Common myeloid progenitor, CD34-positive (primary cell): ENCODE measurements around the gene ZSCAN4.

Experiments used
- CTCF ChIA-PET: fragments of 350-600 bp; sonication (Branson Sonifier 250); formaldehyde crosslinking; loops from one replicate; lab custom pipeline; 2021; ENCODE audit warnings: antibody characterized with exemption; lab: Charles Lee
- POLR2A ChIA-PET: fragments of 350-600 bp; sonication (Branson Sonifier 250); formaldehyde crosslinking; loops from one replicate; lab custom pipeline; 2021; ENCODE audit warnings: antibody characterized with exemption; lab: Charles Lee
- DNase-seq, 3 donors: peaks; one replicate each; pipeline versions ENCODE4 v3.0.0 to v3.0.0-alpha.2; 2013
- H3K27ac ChIP-seq, 2 experiments: 1 replicate in 1 of 2; 2 replicates in 1 of 2; pipeline ENCODE4 v1.7.0; 2013; ENCODE audit warnings: inconsistent platforms in 2 of 2, low read length in 2 of 2, mild to moderate bottlenecking in 2 of 2, low read depth in 1 of 2, moderate library complexity in 1 of 2; ENCODE audit not compliant: severe bottlenecking in 2 of 2, insufficient read depth in 1 of 2, poor library complexity in 1 of 2
- H3K27me3 ChIP-seq, 5 experiments: replicated peaks in 2 of 5; 1 replicate in 3 of 5; 2 replicates in 2 of 5; pipeline versions ENCODE4 v1.6.1 to v1.7.0; 2013; ENCODE audit warnings: low read length in 4 of 5, mild to moderate bottlenecking in 2 of 5, moderate library complexity in 2 of 5, inconsistent platforms in 1 of 5; ENCODE audit not compliant: insufficient read depth in 5 of 5, control insufficient read depth in 4 of 5
- H3K36me3 ChIP-seq, 4 experiments: 1 replicate in 2 of 4; 2 replicates in 2 of 4; pipeline versions ENCODE4 v1.6.1 to v1.7.0; 2013; ENCODE audit warnings: low read length in 3 of 4, control low read depth in 1 of 4, mild to moderate bottlenecking in 1 of 4; ENCODE audit not compliant: control insufficient read depth in 4 of 4, insufficient read depth in 4 of 4
- H3K4me1 ChIP-seq, 4 experiments: 1 replicate in 3 of 4; 2 replicates in 1 of 4; pipeline versions ENCODE4 v1.6.1 to v1.7.1; 2013; ENCODE audit warnings: low read length in 3 of 4, mild to moderate bottlenecking in 3 of 4, control low read depth in 1 of 4, inconsistent platforms in 1 of 4, moderate library complexity in 1 of 4; ENCODE audit not compliant: control insufficient read depth in 4 of 4, insufficient read depth in 4 of 4; ENCODE audit errors: control extremely low read depth in 1 of 4
- H3K4me3 ChIP-seq, 7 experiments: 1 replicate in 4 of 7; 2 replicates in 3 of 7; pipeline versions ENCODE4 v1.5.1 to v1.7.0; 2013; ENCODE audit warnings: mild to moderate bottlenecking in 7 of 7, low read length in 6 of 7, moderate library complexity in 6 of 7, inconsistent platforms in 2 of 7, low read depth in 2 of 7, control low read depth in 1 of 7; ENCODE audit not compliant: insufficient read depth in 4 of 7, control insufficient read depth in 1 of 7; ENCODE audit errors: extremely low read depth in 1 of 7
- H3K9me3 ChIP-seq, 5 experiments: 1 replicate in 4 of 5; 2 replicates in 1 of 5; pipeline versions ENCODE4 v1.6.1 to v1.7.1; 2013; ENCODE audit warnings: low read length in 4 of 5, mild to moderate bottlenecking in 2 of 5, inconsistent platforms in 1 of 5, low read depth in 1 of 5, moderate library complexity in 1 of 5; ENCODE audit not compliant: control insufficient read depth in 4 of 5, insufficient read depth in 2 of 5; ENCODE audit errors: control extremely low read depth in 1 of 5
- WGBS: methylation state at CpG from one replicate; pipeline ENCODE4 v1.1.5; 2013; ENCODE audit not compliant: insufficient coverage; 5-methylcytosine and 5-hydroxymethylcytosine counted together

ZSCAN4 gene

DNA sequence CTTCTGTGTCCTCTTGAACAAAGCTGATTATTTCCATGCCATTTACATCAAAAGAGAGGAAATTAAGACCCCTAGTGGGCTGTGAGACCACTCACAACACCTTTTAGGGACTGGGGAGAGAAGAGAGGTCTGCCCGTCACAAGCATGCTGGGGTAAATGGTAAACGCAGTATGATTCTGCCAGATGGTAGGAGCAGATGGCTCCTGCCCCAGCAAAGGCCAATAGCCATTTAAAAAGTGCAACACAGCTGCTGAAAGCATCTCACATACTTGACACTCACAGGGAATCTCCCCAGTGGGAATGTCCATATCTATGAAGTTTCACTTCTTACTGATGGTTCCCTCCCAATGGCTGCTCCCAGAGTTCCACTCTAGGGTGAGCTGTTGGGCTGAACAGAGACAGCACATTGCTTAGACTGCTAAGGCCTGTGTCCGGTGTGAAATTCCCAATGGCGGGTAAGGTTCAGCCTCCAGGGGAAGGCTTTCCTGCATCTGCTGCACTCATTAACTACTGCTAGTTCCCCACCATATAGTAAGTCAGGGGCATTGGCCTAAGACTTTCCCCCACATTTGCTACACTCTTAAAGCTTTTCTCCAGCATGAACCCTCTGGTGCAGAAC, 51.3 kb downstream of the ZSCAN4 start:
- 100% methylated on average over 3 of the region's 4 CpGs for WGBS
- CTCF ChIA-PET: interaction anchor here (0.6 to 1.3 kb wide), 3 partner anchors 15 to 194 kb away, joined by 3 read pairs; no protein-coding TSS in a partner anchor
- no peak for DNase-seq
- Histone ChIP-seq H3K4me1 (no peaks in the 10 kb centered on the region), H3K4me3 (peak overlapping the region in 1 of 7 experiments; percentile 28), H3K9me3 (peaks cover 4 to 56% (median 55%) of the 10 kb centered on the region in 5 experiments), H3K27ac (no peak overlapping the region), H3K27me3 (no peaks in the 10 kb centered on the region), H3K36me3 (peaks cover 43 to 62% (median 53%) of the 10 kb centered on the region in 4 experiments)
- POLR2A ChIA-PET: no interaction called here

DNA sequence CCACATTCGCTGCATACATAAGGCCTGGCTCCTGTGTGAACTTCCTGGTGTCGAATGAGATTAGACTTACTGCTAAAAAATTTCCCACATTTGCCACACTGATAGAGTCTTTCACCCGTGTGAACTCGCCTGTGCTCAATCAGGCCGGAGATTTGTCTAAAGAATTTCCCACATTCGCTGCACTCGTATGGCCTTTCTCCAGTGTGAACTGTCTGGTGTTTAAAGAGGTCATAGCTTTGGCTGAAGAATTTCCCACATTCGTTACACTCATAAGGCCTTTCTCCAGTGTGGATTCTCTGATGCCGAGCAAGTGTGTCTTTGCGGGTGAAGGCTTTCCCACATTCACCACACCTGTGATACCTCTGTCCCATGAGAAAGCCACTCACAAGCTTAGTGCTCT, 52.1 kb downstream of the ZSCAN4 start:
- H3K9me3 ChIP-seq: peaks cover 4 to 58% (median 55%) of the 10 kb centered on the region in 5 experiments
- ChIA-PET POLR2A (no interaction called here), CTCF (interaction anchor here (0.7 to 1.3 kb wide), 2 partner anchors 16 to 36 kb away, joined by 3 read pairs; no protein-coding TSS in a partner anchor)
- DNase-seq: no peak
- no peak overlapping the region for H3K27ac ChIP-seq
- no peaks in the 10 kb centered on the region for H3K27me3 ChIP-seq
- no peaks in the 10 kb centered on the region for H3K4me1 ChIP-seq
- 98% methylated on average over 8 of the region's 10 CpGs for WGBS
- H3K36me3 ChIP-seq: peaks cover 43 to 62% (median 53%) of the 10 kb centered on the region in 4 experiments
- H3K4me3 ChIP-seq: peak overlapping the region in 1 of 7 experiments; percentile 44
